Activated naive CD4-positive, alpha-beta T cell treated with anti-CD3 and anti-CD28 coated beads, Interleukin-2, amount 50 U/mL, for 24 hours (primary cell): ENCODE data around the gene RNF223.
A peak's percentile ranks its signal among the peaks of the same experiment; 100 is the strongest.

Experiments used
- H3K27ac Mint-ChIP-seq: one replicate; pipeline ENCODE4 v1.8.0; 2021; ENCODE audit warnings: mild to moderate bottlenecking, mixed read lengths
- H3K27me3 Mint-ChIP-seq: one replicate; pipeline ENCODE4 v1.8.0; 2021; ENCODE audit warnings: mixed read lengths
- H3K36me3 Mint-ChIP-seq: one replicate; pipeline ENCODE4 v1.8.0; 2021; ENCODE audit warnings: mixed read lengths
- H3K4me1 Mint-ChIP-seq: one replicate; pipeline ENCODE4 v1.8.0; 2021; ENCODE audit warnings: mixed read lengths
- H3K4me3 Mint-ChIP-seq: one replicate; pipeline ENCODE4 v1.8.0; 2021; ENCODE audit warnings: mild to moderate bottlenecking, mixed read lengths
- H3K9me3 Mint-ChIP-seq: one replicate; pipeline ENCODE4 v1.8.0; 2021; ENCODE audit warnings: mixed read lengths

Gene RNF223

GRCh38 chr1:1073743-1074587 lies at the start of gene RNF223:
RNF223 (minus strand) TSS chr1:1074306; CDS start chr1:1072566, 1,740 bp downstream.
- Mint-ChIP-seq H3K27ac (no peak within 1 kb of the TSS), H3K27me3 (peaks cover 4% of the 10 kb centered on the region), H3K36me3 (no peaks in the 10 kb centered on the region), H3K4me1 (no peaks in the 10 kb centered on the region), H3K4me3 (no peak within 1 kb of the TSS), H3K9me3 (no peaks in the 10 kb centered on the region)

GRCh38 chr1:1122981-1123480 lies 48.9 kb upstream of the RNF223 start:
- no peak overlapping the region for H3K4me3 Mint-ChIP-seq
- H3K36me3 Mint-ChIP-seq, result no peaks in the 10 kb centered on the region
- no peaks in the 10 kb centered on the region for H3K27me3 Mint-ChIP-seq
- no peaks in the 10 kb centered on the region for H3K4me1 Mint-ChIP-seq
- peak overlapping the region; percentile 55 for H3K27ac Mint-ChIP-seq
- no peaks in the 10 kb centered on the region for H3K9me3 Mint-ChIP-seq

GRCh38 chr1:1122078-1122811 lies 48.1 kb upstream of the RNF223 start:
- no peak overlapping the region for H3K27ac Mint-ChIP-seq
- H3K27me3 Mint-ChIP-seq, result no peaks in the 10 kb centered on the region
- no peak overlapping the region for H3K4me3 Mint-ChIP-seq
- H3K9me3 Mint-ChIP-seq, result no peaks in the 10 kb centered on the region
- H3K4me1 Mint-ChIP-seq, result peaks cover 3% of the 10 kb centered on the region
- no peaks in the 10 kb centered on the region for H3K36me3 Mint-ChIP-seq

- H3K4me1 Mint-ChIP-seq, result peaks cover 3% of the 10 kb centered on the region
- no peaks in the 10 kb centered on the region for H3K9me3 Mint-ChIP-seq
- no peaks in the 10 kb centered on the region for H3K27me3 Mint-ChIP-seq
- no peaks in the 10 kb centered on the region for H3K36me3 Mint-ChIP-seq
- no peak overlapping the region for H3K4me3 Mint-ChIP-seq
- no peak overlapping the region for H3K27ac Mint-ChIP-seq
Measured at GRCh38 chr1:1121611-1122077, 47.5 kb upstream of the RNF223 start.

- Mint-ChIP-seq H3K4me3 (no peak overlapping the region), H3K9me3 (no peaks in the 10 kb centered on the region), H3K27ac (no peak overlapping the region), H3K4me1 (peaks cover 3% of the 10 kb centered on the region), H3K36me3 (no peaks in the 10 kb centered on the region), H3K27me3 (no peaks in the 10 kb centered on the region)
Measured at GRCh38 chr1:1120866-1121591, 46.9 kb upstream of the RNF223 start.

GRCh38 chr1:1120096-1120495 lies 46.0 kb upstream of the RNF223 start:
- H3K27ac Mint-ChIP-seq, result no peak overlapping the region
- H3K4me3 Mint-ChIP-seq, result no peak overlapping the region
- no peaks in the 10 kb centered on the region for H3K9me3 Mint-ChIP-seq
- H3K27me3 Mint-ChIP-seq, result no peaks in the 10 kb centered on the region
- no peaks in the 10 kb centered on the region for H3K36me3 Mint-ChIP-seq
- peaks cover 4% of the 10 kb centered on the region for H3K4me1 Mint-ChIP-seq

GRCh38 chr1:1119272-1119890 lies 45.3 kb upstream of the RNF223 start:
- Mint-ChIP-seq H3K4me3 (no peak overlapping the region), H3K27me3 (no peaks in the 10 kb centered on the region), H3K36me3 (no peaks in the 10 kb centered on the region), H3K9me3 (no peaks in the 10 kb centered on the region), H3K4me1 (peaks cover 11% of the 10 kb centered on the region), H3K27ac (no peak overlapping the region)

GRCh38 chr1:1118876-1119220 lies 44.7 kb upstream of the RNF223 start:
- no peaks in the 10 kb centered on the region for H3K9me3 Mint-ChIP-seq
- H3K4me1 Mint-ChIP-seq, result peaks cover 13% of the 10 kb centered on the region
- no peak overlapping the region for H3K27ac Mint-ChIP-seq
- H3K36me3 Mint-ChIP-seq, result no peaks in the 10 kb centered on the region
- H3K27me3 Mint-ChIP-seq, result no peaks in the 10 kb centered on the region
- no peak overlapping the region for H3K4me3 Mint-ChIP-seq

GRCh38 chr1:1118011-1118875 lies 44.1 kb upstream of the RNF223 start:
- H3K9me3 Mint-ChIP-seq, result no peaks in the 10 kb centered on the region
- peak overlapping the region; percentile 63 for H3K4me3 Mint-ChIP-seq

GRCh38 chr1:1117469-1117831 lies 43.3 kb upstream of the RNF223 start:
- no peak overlapping the region for H3K27ac Mint-ChIP-seq
- H3K36me3 Mint-ChIP-seq, result peaks cover 7% of the 10 kb centered on the region
- H3K4me1 Mint-ChIP-seq, result peaks cover 16% of the 10 kb centered on the region
- H3K27me3 Mint-ChIP-seq, result no peaks in the 10 kb centered on the region
- peak overlapping the region; percentile 63 for H3K4me3 Mint-ChIP-seq
- no peaks in the 10 kb centered on the region for H3K9me3 Mint-ChIP-seq

More at GRCh38 chr1:1118011-1118875, 44.1 kb upstream of the RNF223 start:
- peaks cover 15% of the 10 kb centered on the region for H3K4me1 Mint-ChIP-seq
- no peaks in the 10 kb centered on the region for H3K27me3 Mint-ChIP-seq
- no peak overlapping the region for H3K27ac Mint-ChIP-seq
- peaks cover 2% of the 10 kb centered on the region for H3K36me3 Mint-ChIP-seq

- no peaks in the 10 kb centered on the region for H3K9me3 Mint-ChIP-seq
- peaks cover 11% of the 10 kb centered on the region for H3K36me3 Mint-ChIP-seq
- no peaks in the 10 kb centered on the region for H3K27me3 Mint-ChIP-seq
- peak overlapping the region; percentile 63 for H3K4me3 Mint-ChIP-seq
- no peak overlapping the region for H3K27ac Mint-ChIP-seq
- peaks cover 16% of the 10 kb centered on the region for H3K4me1 Mint-ChIP-seq
Measured at GRCh38 chr1:1116701-1117468, 42.8 kb upstream of the RNF223 start.

- H3K4me1 Mint-ChIP-seq, result peaks cover 16% of the 10 kb centered on the region
- no peaks in the 10 kb centered on the region for H3K9me3 Mint-ChIP-seq
- H3K4me3 Mint-ChIP-seq, result peak within 1 kb of the TSS; percentile 90
- peaks cover 13% of the 10 kb centered on the region for H3K36me3 Mint-ChIP-seq
- peak within 1 kb of the TSS; percentile 77 for H3K27ac Mint-ChIP-seq
- no peaks in the 10 kb centered on the region for H3K27me3 Mint-ChIP-seq
Measured at GRCh38 chr1:1115786-1116700, 41.9 kb upstream of the RNF223 start, which contains the start of gene C1orf159. C1orf159 (minus strand) TSS chr1:1116089; CDS start chr1:1091543, 24,546 bp downstream.
